NB4 (cell line): ENCODE results near the gene ERP29.

Experiments used
- CTCF ChIP-seq: IDR thresholded peaks from one replicate; pipeline ENCODE4 v1.5.1; 2012; ENCODE audit warnings: low read depth, low read length
- MAX ChIP-seq: IDR thresholded peaks from 2 replicates; pipeline ENCODE4 v1.6.1; 2011; ENCODE audit warnings: low read depth, low read length
- MYC ChIP-seq: IDR thresholded peaks from 2 replicates; pipeline ENCODE4 v1.6.1; 2011; ENCODE audit warnings: low read depth, low read length
- POLR2A ChIP-seq: IDR thresholded peaks from 2 replicates; pipeline ENCODE4 v1.6.1; 2011; ENCODE audit warnings: mild to moderate bottlenecking; ENCODE audit not compliant: insufficient read length; ENCODE audit errors: extremely low read depth

GRCh38 chr12:112046003-112046402, 32.8 kb downstream of the ERP29 start:
- TF ChIP-seq CTCF (no peak), MAX (no peak), POLR2A (no peak), MYC (no peak)
